Lower leg skin (tissue), 4 donors: ENCODE results near the gene NCF4. TPM values are rescaled to one million over a fixed set of nuclear protein-coding genes. Genes with fewer than 3 reads are reported as not detected.
A peak's percentile ranks its signal among the peaks of the same experiment; 100 is the strongest.

Experiments
- DNase-seq, 2 donors: peaks; one replicate each; pipeline ENCODE4 v3.0.0-alpha.2; 2019; ENCODE audit warnings: low spot score in 2 of 2
- H3K4me3 ChIP-seq: fragments of 200-600 bp; sonication (generic); 2 replicates; pipeline ENCODE4 v1.5.1; 2017; ENCODE audit warnings: mild to moderate bottlenecking, low read depth; ENCODE audit not compliant: poor library complexity, severe bottlenecking
- CTCF ChIP-seq, 3 donors: fragments of 450-650 bp; IDR thresholded peaks; one replicate each; pipeline ENCODE4 v1.5.1; 2016; ENCODE audit warnings: antibody characterized with exemption in 3 of 3, mild to moderate bottlenecking in 3 of 3, moderate library complexity in 2 of 3
- POLR2A ChIP-seq, 2 donors: fragments of 450-650 bp; IDR thresholded peaks; one replicate each; pipeline ENCODE4 v1.6.1; 2016 to 2017; ENCODE audit warnings: antibody characterized with exemption in 2 of 2, mild to moderate bottlenecking in 1 of 2, moderate library complexity in 1 of 2
- WGBS, 2 donors: methylation state at CpG; one replicate each; pipeline ENCODE4 v1.1.5; 2018; 5-methylcytosine and 5-hydroxymethylcytosine counted together
- intact Hi-C: fragments of 100-400 bp; cut with DNase I; formaldehyde crosslinking; loops from one replicate; pipeline ENCODE4 v1.15.0; 2023; ENCODE audit warnings: low total_unique reads
- total RNA-seq, 4 donors: library from RNA; depleted of rRNA; stranded (reverse); fragments of >200 nt; gene quantifications; one replicate each; pipeline ENCODE4 v1.1.0, GENCODE V29; 2016

The NCF4 gene
- total RNA-seq, 4 donors from 2014 or later = 2.6 to 6.4 (median 5.4) TPM

GRCh38 chr22:36921309-36922104 is 60.7 kb downstream of the NCF4 start:
- DNase-seq = peak in 1 of 2 donors; percentile 83
- no peak overlapping the region for H3K4me3 ChIP-seq
- intact Hi-C loops = no loop called here
- TF ChIP-seq POLR2A (IDR thresholded peaks at IDR 0.05) (no peak), CTCF (IDR thresholded peaks at IDR 0.05) (no peak)
- WGBS, 2 donors = 57 to 62% methylated on average over 10 to 15 of the region's 15 CpGs

- DNase-seq = peak in 1 of 2 donors; percentile 78
- intact Hi-C loops = no loop called here
- TF ChIP-seq CTCF (IDR thresholded peaks at IDR 0.05) (no peak), POLR2A (IDR thresholded peaks at IDR 0.05) (no peak)
- 20 to 25% methylated on average over 9 to 10 of the region's 10 CpGs for WGBS, 2 donors
- no peak overlapping the region for H3K4me3 ChIP-seq
These were observed 61.4 kb downstream of the NCF4 start for GRCh38 chr22:36922105-36922608.

GRCh38 chr22:36922711-36923110 is 61.9 kb downstream of the NCF4 start:
- peak in 1 of 2 donors; percentile 61 for DNase-seq
- intact Hi-C loops = no loop called here
- TF ChIP-seq CTCF (IDR thresholded peaks at IDR 0.05) (no peak), POLR2A (IDR thresholded peaks at IDR 0.05) (no peak)
- WGBS, 2 donors = 63 to 83% methylated on average over 6 to 7 of the region's 7 CpGs
- H3K4me3 ChIP-seq = no peak overlapping the region

GRCh38 chr22:36923131-36923788 is 62.5 kb downstream of the NCF4 start:
- no peak overlapping the region for H3K4me3 ChIP-seq
- WGBS, 2 donors = 89 to 92% methylated on average over 20 to 21 of the region's 21 CpGs
- DNase-seq = peak in 1 of 2 donors; percentile 75
- intact Hi-C loops = no loop called here
- TF ChIP-seq CTCF (IDR thresholded peaks at IDR 0.05) (no peak), POLR2A (IDR thresholded peaks at IDR 0.05) (no peak)

GRCh38 chr22:36924151-36924698 is 63.4 kb downstream of the NCF4 start:
- intact Hi-C loops = no loop called here
- H3K4me3 ChIP-seq = no peak overlapping the region
- peak in 1 of 2 donors; percentile 70 for DNase-seq
- no peak for TF ChIP-seq POLR2A (IDR thresholded peaks at IDR 0.05)
- TF ChIP-seq CTCF (IDR thresholded peaks at IDR 0.05) = no peak
- 80 to 85% methylated on average over 8 of the region's 8 CpGs for WGBS, 2 donors
